OCI-LY1 (cell line): ENCODE measurements around the gene GPX7.

Source experiments
- CTCF ChIP-seq: fragments of 200-600 bp; sonication (generic), shearing (Covaris generic); IDR thresholded peaks from 2 replicates; pipeline ENCODE4 v1.5.1; 2017; ENCODE audit warnings: mild to moderate bottlenecking, antibody characterized with exemption, low read length, moderate library complexity, mixed read lengths
- EZH2 ChIP-seq: fragments of 200-600 bp; sonication (generic), shearing (Covaris generic); IDR thresholded peaks from 2 replicates; pipeline ENCODE4 v1.8.0; 2017; ENCODE audit warnings: borderline replicate concordance, mixed run types, mild to moderate bottlenecking, antibody characterized with exemption, low read length, moderate library complexity, mixed read lengths

- TF ChIP-seq CTCF (no peak), EZH2 (no peak)
Observed at GRCh38 chr1:52603630-52604029, 1.5 kb downstream of the GPX7 start.
